Endometrium (tissue), 2 donors: ENCODE results near the gene MYL6.

Source experiments
- FAIRE-seq: peaks from 2 replicates; lab custom pipeline; 2012; peaks lifted over from hg19 to GRCh38; lab: Jason Lieb, UNC
- donor health status: control.
- donor health status: control.

Gene MYL6

GRCh38 chr12:56129206-56129941, 28.8 kb upstream of the MYL6 start:
- no peak for FAIRE-seq

- FAIRE-seq, result no peak
Measured at GRCh38 chr12:56129942-56130495, 28.1 kb upstream of the MYL6 start.

GRCh38 chr12:56130876-56131275, 27.3 kb upstream of the MYL6 start:
- FAIRE-seq, result no peak

- FAIRE-seq, result no peak
Measured at GRCh38 chr12:56134897-56135296, 23.3 kb upstream of the MYL6 start.

GRCh38 chr12:56137853-56138571, 20.1 kb upstream of the MYL6 start:
- FAIRE-seq, result no peak

GRCh38 chr12:56141946-56142784, 16.0 kb upstream of the MYL6 start:
- FAIRE-seq, result no peak

- no peak for FAIRE-seq
Measured at GRCh38 chr12:56143217-56143616, 14.9 kb upstream of the MYL6 start.

GRCh38 chr12:56143870-56144269, 14.3 kb upstream of the MYL6 start:
- no peak for FAIRE-seq

- no peak for FAIRE-seq
Measured at GRCh38 chr12:56145217-56145616, 12.9 kb upstream of the MYL6 start.

- peak; percentile 70 for FAIRE-seq
Measured at GRCh38 chr12:56146492-56147460, 11.4 kb upstream of the MYL6 start.

- no peak for FAIRE-seq
Measured at GRCh38 chr12:56150563-56150962, 7.6 kb upstream of the MYL6 start.

- FAIRE-seq, result no peak
Measured at GRCh38 chr12:56151672-56152131, 6.5 kb upstream of the MYL6 start.

GRCh38 chr12:56152132-56152755, 5.9 kb upstream of the MYL6 start, which contains the start of gene MYL6B:
TSS of gene MYL6B (plus strand) at chr12:56152587. CDS start at chr12:56153919, 1,332 bp downstream.
- FAIRE-seq, result no peak

GRCh38 chr12:56152756-56153677, 5.1 kb upstream of the MYL6 start:
- no peak for FAIRE-seq

- no peak for FAIRE-seq
Measured at GRCh38 chr12:56153678-56154065, 4.5 kb upstream of the MYL6 start.

GRCh38 chr12:56154246-56154771, 3.9 kb upstream of the MYL6 start:
- FAIRE-seq, result no peak

GRCh38 chr12:56154818-56155217, 3.3 kb upstream of the MYL6 start:
- no peak for FAIRE-seq

- FAIRE-seq, result no peak
Measured at GRCh38 chr12:56155256-56155845, 2.8 kb upstream of the MYL6 start.
